Measurements from ENCODE around the gene TUFM.

DNA sequence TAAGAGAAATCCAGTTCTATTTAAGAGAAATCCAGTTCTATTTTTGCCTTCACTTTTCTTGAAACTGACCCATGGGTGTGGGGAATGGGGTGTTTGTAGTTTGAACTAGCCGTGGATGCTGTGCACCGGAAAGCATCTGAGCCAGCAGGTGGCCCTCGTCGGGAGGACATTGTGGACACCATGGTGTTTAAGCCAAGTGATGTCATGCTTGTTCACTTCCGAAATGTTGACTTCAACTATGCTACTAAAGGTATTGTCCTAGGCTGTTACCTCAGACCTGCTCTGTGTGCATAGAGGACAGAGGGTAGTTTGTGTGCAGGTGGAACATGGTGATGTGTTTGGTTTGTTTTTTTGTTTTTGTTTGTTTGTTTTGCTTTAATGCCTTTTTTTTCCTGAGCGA is 20.0 kb downstream of the TUFM start:
- TF ChIP-seq BACH2 (CRISPR knock-in tag; IDR thresholded peaks at IDR 0.05; ENCODE audit: borderline replicate concordance) (no peak), SNAI2 (CRISPR knock-in tag; IDR thresholded peaks at IDR 0.05) (no peak), RARB (CRISPR knock-in tag; IDR thresholded peaks at IDR 0.05) (no peak), PATZ1 (CRISPR knock-in tag; IDR thresholded peaks at IDR 0.05; ENCODE audit: borderline replicate concordance) (no peak), ESRRG (CRISPR knock-in tag; IDR thresholded peaks at IDR 0.05) (no peak)

Measured in SK-N-SH treated with all-trans-retinoic acid at 6 μM for 48 hours (cell line).